HepG2 (cell line): ENCODE data around the gene PLCB1. TPM values are rescaled to one million over a fixed set of nuclear protein-coding genes. Genes with fewer than 3 reads are reported as not detected.

Experiments
- ATF1 ChIP-seq: IDR thresholded peaks from 2 replicates; pipeline ENCODE4 v1.6.1; 2016; ENCODE audit warnings: mild to moderate bottlenecking, control low read depth
- ATF7 ChIP-seq, 2 experiments: fragments of 450-650 bp in 1 of 2; sonication (generic) in 1 of 2; formaldehyde crosslinking in 1 of 2; IDR thresholded peaks; 2 replicates each; pipeline versions ENCODE4 v1.4.0 to v1.6.1; 2016 to 2020; ENCODE audit warnings: antibody characterized with exemption in 1 of 2, mild to moderate bottlenecking in 1 of 2, missing genetic modification reagents in 1 of 2
- CBX1 ChIP-seq: IDR thresholded peaks from one replicate; pipeline ENCODE4 v1.6.1; 2016; ENCODE audit warnings: antibody characterized with exemption, low read depth
- CCDC6 ChIP-seq: sonication (generic); formaldehyde crosslinking; IDR thresholded peaks from 2 replicates; pipeline ENCODE4 v1.8.1; 2022; ENCODE audit warnings: mild to moderate bottlenecking, missing genetic modification reagents, moderate library complexity
- CREM ChIP-seq, 2 experiments: sonication (generic) in 1 of 2; formaldehyde crosslinking in 1 of 2; IDR thresholded peaks; 2 replicates each; pipeline versions ENCODE4 v1.4.0 to v1.6.1; 2016 to 2020; ENCODE audit warnings: antibody characterized with exemption in 1 of 2, mild to moderate bottlenecking in 1 of 2, missing genetic modification reagents in 1 of 2
- FOSL2 ChIP-seq: sonication (generic); formaldehyde crosslinking; IDR thresholded peaks from 2 replicates; pipeline ENCODE4 v1.4.0; 2020; ENCODE audit warnings: missing genetic modification reagents
- GATAD2A ChIP-seq: IDR thresholded peaks from 2 replicates; pipeline ENCODE4 v1.6.1; 2016
- HMG20B ChIP-seq: conservative IDR thresholded peaks from 2 replicates; pipeline ENCODE4 v1.6.1; 2016; ENCODE audit warnings: missing genetic modification reagents, missing compliant biosample characterization
- MAFF ChIP-seq: IDR thresholded peaks from 2 replicates; pipeline ENCODE4 v1.6.1; 2011; ENCODE audit warnings: low read depth, low read length, improper control_type of control experiment
- MYC ChIP-seq: sonication (generic); formaldehyde crosslinking; IDR thresholded peaks from 2 replicates; pipeline ENCODE4 v1.9.0; 2021; ENCODE audit warnings: missing genetic modification reagents, borderline replicate concordance
- NFYC ChIP-seq: IDR thresholded peaks from 2 replicates; pipeline ENCODE4 v1.6.1; 2016; ENCODE audit warnings: missing genetic modification reagents, missing compliant biosample characterization
- NR2F1 ChIP-seq, 2 experiments: fragments of 450-650 bp in 1 of 2; formaldehyde crosslinking in 1 of 2; IDR thresholded peaks; 2 replicates each; pipeline versions ENCODE4 v1.5.0 to v1.6.1; 2016 to 2020; ENCODE audit warnings: mild to moderate bottlenecking in 1 of 2, missing compliant biosample characterization in 1 of 2, missing genetic modification reagents in 1 of 2, moderate library complexity in 1 of 2
- POGZ ChIP-seq: sonication (generic); formaldehyde crosslinking; IDR thresholded peaks from 2 replicates; pipeline ENCODE4 v1.4.0; 2020; ENCODE audit warnings: mild to moderate bottlenecking, missing genetic modification reagents
- RXRB ChIP-seq: IDR thresholded peaks from 2 replicates; pipeline ENCODE4 v1.6.1; 2016; ENCODE audit warnings: borderline replicate concordance, missing genetic modification reagents, missing compliant biosample characterization
- SAP130 ChIP-seq: IDR thresholded peaks from 2 replicates; pipeline ENCODE4 v1.6.1; 2016; ENCODE audit warnings: low read depth
- SMAD3 ChIP-seq: sonication (generic); formaldehyde crosslinking; IDR thresholded peaks from 2 replicates; pipeline ENCODE4 v1.4.0; 2020; ENCODE audit warnings: missing genetic modification reagents
- SOX13 ChIP-seq, 3 experiments: fragments of 450-650 bp in 1 of 3; sonication (generic) in 1 of 3; formaldehyde crosslinking in 1 of 3; IDR thresholded peaks in 2 of 3; conservative IDR thresholded peaks in 1 of 3; 2 replicates each; pipeline versions ENCODE4 v1.5.0 to v1.6.1; 2016 to 2020; ENCODE audit warnings: antibody characterized with exemption in 1 of 3, mild to moderate bottlenecking in 1 of 3, missing compliant biosample characterization in 1 of 3, missing genetic modification reagents in 1 of 3, moderate library complexity in 1 of 3
- SP5 ChIP-seq: IDR thresholded peaks from 2 replicates; pipeline ENCODE4 v1.6.1; 2016; ENCODE audit warnings: low read depth, borderline replicate concordance
- ZBTB21 ChIP-seq: sonication (generic); formaldehyde crosslinking; IDR thresholded peaks from 2 replicates; pipeline ENCODE4 v1.4.0; 2020; ENCODE audit warnings: missing genetic modification reagents
- ZNF121 ChIP-seq: sonication (generic); formaldehyde crosslinking; IDR thresholded peaks from 2 replicates; pipeline ENCODE4 v1.5.0; 2020; ENCODE audit warnings: mild to moderate bottlenecking, missing genetic modification reagents
- ZNF644 ChIP-seq: IDR thresholded peaks from 2 replicates; pipeline ENCODE4 v1.6.1; 2016; ENCODE audit warnings: low read depth
- polyA plus RNA-seq, 8 experiments: library from polyadenylated mRNA; depleted of rRNA in 3 of 8; stranded (reverse) in 7 of 8; unstranded in 1 of 8; fragments of >200 nt; fragmentation: Illumina TruSeq in 4 of 8; extraction: Trizol in 4 of 8; gene quantifications; 2 replicates each; pipeline versions ENCODE4 v1.2.1 to v1.2.3, GENCODE V29; 2011 to 2016; ENCODE audit warnings: low read depth in 4 of 8, missing spikeins in 1 of 8, mixed read lengths in 1 of 8; ENCODE audit not compliant: insufficient read depth in 1 of 8
- total RNA-seq, 5 experiments: library from RNA; depleted of rRNA; stranded (reverse); fragments of >200 nt; fragmentation: Illumina TruSeq; extraction: Trizol; gene quantifications; 2 replicates each; pipeline ENCODE4 v1.2.3, GENCODE V29; 2016; ENCODE audit warnings: low read depth in 1 of 5
- TF ChIP-seq, protein P1 (sequence below): sonication (generic); formaldehyde crosslinking; IDR thresholded peaks from 2 replicates; pipeline ENCODE4 v1.5.1; 2020; ENCODE audit warnings: mild to moderate bottlenecking, missing genetic modification reagents, moderate library complexity
- TF ChIP-seq, protein P2 (sequence below): IDR thresholded peaks from 2 replicates; pipeline ENCODE4 v1.6.1; 2018; ENCODE audit warnings: missing genetic modification reagents
- TF ChIP-seq, protein P3 (sequence below): sonication (generic); formaldehyde crosslinking; IDR thresholded peaks from 2 replicates; pipeline ENCODE4 v1.4.0; 2020; ENCODE audit warnings: missing genetic modification reagents, borderline replicate concordance

PLCB1 gene
- total and polyA plus RNA-seq, 2 of the 13 experiments (the other 11 are each of a cell fraction or from before 2014, with no cell fraction given): 42.4 to 55.9 TPM

DNA sequence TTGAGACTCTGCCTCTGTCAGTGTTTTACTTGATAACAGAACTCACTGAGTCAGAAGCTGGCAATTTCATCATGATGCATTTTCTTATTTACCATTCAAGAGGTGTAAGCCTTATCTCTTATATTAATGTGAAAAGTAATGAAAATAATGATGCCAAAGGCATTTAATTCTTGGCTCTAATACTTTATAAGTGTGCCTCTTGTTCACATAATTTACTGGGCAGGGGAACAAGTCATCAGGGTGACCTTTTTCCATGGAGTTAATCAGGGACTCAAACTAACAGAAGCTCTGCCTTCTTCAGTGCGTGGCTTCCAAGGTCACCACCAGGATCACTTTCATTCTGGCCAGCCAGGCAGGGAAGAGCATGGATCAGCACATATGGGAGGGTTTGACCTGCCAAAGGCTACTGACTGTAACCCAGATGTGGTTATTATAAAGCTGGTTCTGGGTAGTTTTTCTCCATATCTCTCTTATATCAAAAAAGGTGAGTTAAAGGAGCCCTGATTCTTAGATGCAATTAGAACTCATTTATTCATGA lies 5.2 kb upstream of the PLCB1 start (continued):
- TF ChIP-seq CCDC6 (CRISPR knock-in tag): no peak
- TF ChIP-seq, protein P1, sequence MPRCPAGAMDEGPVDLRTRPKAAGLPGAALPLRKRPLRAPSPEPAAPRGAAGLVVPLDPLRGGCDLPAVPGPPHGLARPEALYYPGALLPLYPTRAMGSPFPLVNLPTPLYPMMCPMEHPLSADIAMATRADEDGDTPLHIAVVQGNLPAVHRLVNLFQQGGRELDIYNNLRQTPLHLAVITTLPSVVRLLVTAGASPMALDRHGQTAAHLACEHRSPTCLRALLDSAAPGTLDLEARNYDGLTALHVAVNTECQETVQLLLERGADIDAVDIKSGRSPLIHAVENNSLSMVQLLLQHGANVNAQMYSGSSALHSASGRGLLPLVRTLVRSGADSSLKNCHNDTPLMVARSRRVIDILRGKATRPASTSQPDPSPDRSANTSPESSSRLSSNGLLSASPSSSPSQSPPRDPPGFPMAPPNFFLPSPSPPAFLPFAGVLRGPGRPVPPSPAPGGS (CRISPR knock-in tag): no peak
- 0 out of 2 replicates have a peak, but pooled peaks have one; percentile 73 for TF ChIP-seq ZNF644
- TF ChIP-seq RXRB (CRISPR knock-in tag): peak; percentile 24; the same call in 1 of the 2 replicates
- peak; percentile 55; the same call in 1 of the 2 replicates for TF ChIP-seq SAP130 (CRISPR knock-in tag)
- TF ChIP-seq HMG20B (CRISPR knock-in tag): no peak
- no peak for TF ChIP-seq CREM (IDR thresholded peaks at IDR 0.05)
- no peak for TF ChIP-seq CREM (CRISPR knock-in tag; IDR thresholded peaks at IDR 0.05)
- peak; percentile 43; the same call in 1 of the 2 replicates for TF ChIP-seq FOSL2 (CRISPR knock-in tag)
- TF ChIP-seq ZNF121 (CRISPR knock-in tag): no peak
- TF ChIP-seq CBX1: no peak
- 0 out of 2 replicates have a peak, but pooled peaks have one; percentile 24 for TF ChIP-seq SMAD3 (CRISPR knock-in tag)
- TF ChIP-seq MAFF: 0 out of 2 replicates have a peak, but pooled peaks have one; percentile 9
- TF ChIP-seq POGZ (CRISPR knock-in tag): peak; percentile 46; the same call in 1 of the 2 replicates
- TF ChIP-seq, protein P2, sequence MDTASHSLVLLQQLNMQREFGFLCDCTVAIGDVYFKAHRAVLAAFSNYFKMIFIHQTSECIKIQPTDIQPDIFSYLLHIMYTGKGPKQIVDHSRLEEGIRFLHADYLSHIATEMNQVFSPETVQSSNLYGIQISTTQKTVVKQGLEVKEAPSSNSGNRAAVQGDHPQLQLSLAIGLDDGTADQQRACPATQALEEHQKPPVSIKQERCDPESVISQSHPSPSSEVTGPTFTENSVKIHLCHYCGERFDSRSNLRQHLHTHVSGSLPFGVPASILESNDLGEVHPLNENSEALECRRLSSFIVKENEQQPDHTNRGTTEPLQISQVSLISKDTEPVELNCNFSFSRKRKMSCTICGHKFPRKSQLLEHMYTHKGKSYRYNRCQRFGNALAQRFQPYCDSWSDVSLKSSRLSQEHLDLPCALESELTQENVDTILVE (CRISPR knock-in tag): no peak
- TF ChIP-seq ATF1: no peak
- TF ChIP-seq SP5 (CRISPR knock-in tag): no peak
- TF ChIP-seq MYC: no peak
- TF ChIP-seq, protein P3, sequence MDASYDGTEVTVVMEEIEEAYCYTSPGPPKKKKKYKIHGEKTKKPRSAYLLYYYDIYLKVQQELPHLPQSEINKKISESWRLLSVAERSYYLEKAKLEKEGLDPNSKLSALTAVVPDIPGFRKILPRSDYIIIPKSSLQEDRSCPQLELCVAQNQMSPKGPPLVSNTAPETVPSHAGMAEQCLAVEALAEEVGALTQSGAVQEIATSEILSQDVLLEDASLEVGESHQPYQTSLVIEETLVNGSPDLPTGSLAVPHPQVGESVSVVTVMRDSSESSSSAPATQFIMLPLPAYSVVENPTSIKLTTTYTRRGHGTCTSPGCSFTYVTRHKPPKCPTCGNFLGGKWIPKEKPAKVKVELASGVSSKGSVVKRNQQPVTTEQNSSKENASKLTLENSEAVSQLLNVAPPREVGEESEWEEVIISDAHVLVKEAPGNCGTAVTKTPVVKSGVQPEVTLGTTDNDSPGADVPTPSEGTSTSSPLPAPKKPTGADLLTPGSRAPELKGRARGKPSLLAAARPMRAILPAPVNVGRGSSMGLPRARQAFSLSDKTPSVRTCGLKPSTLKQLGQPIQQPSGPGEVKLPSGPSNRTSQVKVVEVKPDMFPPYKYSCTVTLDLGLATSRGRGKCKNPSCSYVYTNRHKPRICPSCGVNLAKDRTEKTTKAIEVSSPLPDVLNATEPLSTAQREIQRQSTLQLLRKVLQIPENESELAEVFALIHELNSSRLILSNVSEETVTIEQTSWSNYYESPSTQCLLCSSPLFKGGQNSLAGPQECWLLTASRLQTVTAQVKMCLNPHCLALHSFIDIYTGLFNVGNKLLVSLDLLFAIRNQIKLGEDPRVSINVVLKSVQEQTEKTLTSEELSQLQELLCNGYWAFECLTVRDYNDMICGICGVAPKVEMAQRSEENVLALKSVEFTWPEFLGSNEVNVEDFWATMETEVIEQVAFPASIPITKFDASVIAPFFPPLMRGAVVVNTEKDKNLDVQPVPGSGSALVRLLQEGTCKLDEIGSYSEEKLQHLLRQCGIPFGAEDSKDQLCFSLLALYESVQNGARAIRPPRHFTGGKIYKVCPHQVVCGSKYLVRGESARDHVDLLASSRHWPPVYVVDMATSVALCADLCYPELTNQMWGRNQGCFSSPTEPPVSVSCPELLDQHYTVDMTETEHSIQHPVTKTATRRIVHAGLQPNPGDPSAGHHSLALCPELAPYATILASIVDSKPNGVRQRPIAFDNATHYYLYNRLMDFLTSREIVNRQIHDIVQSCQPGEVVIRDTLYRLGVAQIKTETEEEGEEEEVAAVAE (CRISPR knock-in tag): no peak
- 0 out of 4 replicates have a peak, but pooled peaks of 1 of the 2 experiments have one; percentile 27 for TF ChIP-seq NR2F1 (CRISPR knock-in tag; IDR thresholded peaks at IDR 0.05)
- no peak for TF ChIP-seq ATF7 (IDR thresholded peaks at IDR 0.05)
- TF ChIP-seq ATF7 (CRISPR knock-in tag; IDR thresholded peaks at IDR 0.05): no peak
- no peak for TF ChIP-seq SOX13 (IDR thresholded peaks at IDR 0.05)
- 0 out of 4 replicates have a peak, but pooled peaks of 1 of the 2 experiments have one; percentile 9 for TF ChIP-seq SOX13 (CRISPR knock-in tag; conservative IDR thresholded peaks at IDR 0.05 in 1 of 2, IDR thresholded peaks at IDR 0.05 in 1 of 2)
- peak; percentile 73 for TF ChIP-seq GATAD2A (CRISPR knock-in tag)
- TF ChIP-seq NFYC: no peak
- TF ChIP-seq ZBTB21 (CRISPR knock-in tag): no peak
